Measurements from ENCODE around the gene PGAM5.
A peak's percentile ranks its signal among the peaks of the same experiment; 100 is the strongest.

Gene PGAM5

DNA sequence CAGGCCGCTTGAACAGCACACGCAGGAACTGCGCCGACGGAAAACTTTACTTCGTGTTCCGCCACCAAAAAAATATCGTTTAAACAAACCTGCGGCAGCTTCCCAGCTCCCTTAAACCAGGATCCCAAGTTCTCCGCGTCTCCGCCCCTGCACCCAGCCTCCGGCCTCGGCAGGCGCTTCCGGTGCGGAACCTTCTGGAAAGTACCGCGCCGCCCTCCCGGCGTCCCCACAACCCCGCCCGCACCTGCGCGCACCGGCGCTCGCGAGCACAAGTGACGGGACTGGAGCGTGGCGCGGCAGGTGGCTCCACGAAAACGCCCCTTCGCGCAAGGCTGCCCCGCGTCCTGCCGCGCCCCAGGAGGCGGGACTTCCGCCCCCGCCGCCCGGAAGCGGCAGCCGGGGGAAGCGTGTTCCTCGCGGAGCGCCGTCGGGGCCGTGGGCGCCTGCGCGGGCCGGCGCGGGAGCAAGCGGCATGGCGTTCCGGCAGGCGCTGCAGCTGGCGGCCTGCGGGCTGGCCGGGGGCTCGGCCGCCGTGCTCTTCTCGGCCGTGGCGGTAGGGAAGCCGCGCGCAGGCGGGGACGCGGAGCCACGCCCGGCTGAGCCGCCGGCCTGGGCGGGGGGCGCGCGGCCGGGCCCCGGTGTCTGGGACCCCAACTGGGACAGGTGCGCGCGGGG is at the start of gene PGAM5:
Gene PGAM5, plus strand, starts transcription at position 438 of the 675 bp plus-strand sequence. Its CDS starts 35 bp downstream, at position 473.
- DNase-seq = peak; percentile 88

DNA sequence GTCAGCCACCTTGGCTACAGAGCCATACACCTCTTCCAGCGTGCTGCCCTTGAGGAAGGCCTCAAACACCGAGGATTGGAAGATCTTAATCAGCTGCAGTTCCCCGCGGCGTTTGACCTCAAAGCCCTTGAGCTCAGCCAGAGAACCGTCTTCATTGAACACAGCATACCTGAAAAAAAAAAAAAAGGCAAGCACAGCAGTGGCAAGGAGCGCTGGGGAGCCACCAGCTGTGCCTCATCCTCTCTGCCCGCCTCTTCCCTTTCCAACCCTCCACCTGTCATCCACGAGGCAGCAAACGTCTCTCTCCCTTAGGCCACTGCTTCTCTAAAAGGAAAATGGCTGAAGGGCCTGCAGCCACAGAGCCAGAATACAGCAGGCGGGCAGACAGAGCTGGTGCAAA is 49.6 kb upstream of the PGAM5 start:
- DNase-seq = no peak

DNA sequence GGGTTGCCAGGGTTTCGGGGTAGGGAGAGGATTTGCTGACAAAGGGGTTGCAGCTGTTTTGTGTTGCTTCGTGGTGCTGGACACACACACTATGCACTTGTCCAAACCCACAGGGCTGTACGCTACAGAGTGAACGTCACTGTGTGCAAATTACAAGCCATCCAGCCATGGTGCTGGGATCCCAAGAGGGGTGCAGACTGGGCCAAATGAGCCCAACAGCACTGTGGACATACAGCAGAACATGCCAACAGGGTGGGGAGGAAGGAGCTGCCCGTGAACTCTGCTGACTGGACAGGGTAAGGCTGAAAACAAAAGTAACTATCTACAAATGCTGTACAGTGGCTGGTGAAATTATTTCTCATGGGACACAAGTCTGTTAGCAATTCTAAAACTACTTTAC is 48.7 kb upstream of the PGAM5 start:
- DNase-seq = no peak

DNA sequence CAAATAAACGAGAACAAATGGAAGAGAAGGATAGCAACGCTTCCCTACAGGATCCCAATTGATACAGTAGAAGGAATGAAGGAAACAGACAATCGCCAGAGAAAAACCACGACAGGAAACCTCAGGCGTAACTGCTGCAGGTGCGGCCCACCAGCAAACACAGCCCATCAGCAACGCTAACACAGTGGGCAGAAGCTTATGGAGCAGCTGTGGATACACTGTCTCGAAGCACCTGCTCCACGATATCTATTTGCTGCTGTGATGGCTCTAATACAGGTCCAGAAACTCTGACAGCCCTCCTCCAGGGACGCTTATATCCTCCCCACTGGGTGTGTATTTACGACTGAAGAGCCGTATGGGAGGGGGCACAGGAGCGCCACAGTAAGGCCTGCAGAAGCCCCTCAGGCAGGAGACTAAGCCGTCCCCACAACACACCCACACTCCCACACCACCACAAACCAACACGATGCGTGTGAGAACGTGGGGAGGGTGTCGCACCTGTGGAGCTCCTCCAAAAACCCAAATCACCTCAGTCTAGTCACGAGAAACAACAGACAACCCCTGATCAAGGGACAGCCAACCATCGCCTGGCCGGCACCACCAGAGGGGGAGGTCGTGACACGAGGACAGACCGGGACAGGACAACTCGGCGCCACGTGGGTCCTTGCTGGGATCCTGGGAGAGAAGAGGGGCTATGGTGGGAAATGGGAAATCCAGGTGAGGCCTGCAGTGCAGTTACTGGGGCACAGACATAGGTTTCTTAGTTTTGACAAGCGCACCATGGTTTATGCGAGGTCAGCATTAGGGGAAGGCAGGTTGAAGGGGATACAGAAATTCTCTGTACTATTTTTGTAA is 47.5 kb upstream of the PGAM5 start:
- DNase-seq = no peak

DNA sequence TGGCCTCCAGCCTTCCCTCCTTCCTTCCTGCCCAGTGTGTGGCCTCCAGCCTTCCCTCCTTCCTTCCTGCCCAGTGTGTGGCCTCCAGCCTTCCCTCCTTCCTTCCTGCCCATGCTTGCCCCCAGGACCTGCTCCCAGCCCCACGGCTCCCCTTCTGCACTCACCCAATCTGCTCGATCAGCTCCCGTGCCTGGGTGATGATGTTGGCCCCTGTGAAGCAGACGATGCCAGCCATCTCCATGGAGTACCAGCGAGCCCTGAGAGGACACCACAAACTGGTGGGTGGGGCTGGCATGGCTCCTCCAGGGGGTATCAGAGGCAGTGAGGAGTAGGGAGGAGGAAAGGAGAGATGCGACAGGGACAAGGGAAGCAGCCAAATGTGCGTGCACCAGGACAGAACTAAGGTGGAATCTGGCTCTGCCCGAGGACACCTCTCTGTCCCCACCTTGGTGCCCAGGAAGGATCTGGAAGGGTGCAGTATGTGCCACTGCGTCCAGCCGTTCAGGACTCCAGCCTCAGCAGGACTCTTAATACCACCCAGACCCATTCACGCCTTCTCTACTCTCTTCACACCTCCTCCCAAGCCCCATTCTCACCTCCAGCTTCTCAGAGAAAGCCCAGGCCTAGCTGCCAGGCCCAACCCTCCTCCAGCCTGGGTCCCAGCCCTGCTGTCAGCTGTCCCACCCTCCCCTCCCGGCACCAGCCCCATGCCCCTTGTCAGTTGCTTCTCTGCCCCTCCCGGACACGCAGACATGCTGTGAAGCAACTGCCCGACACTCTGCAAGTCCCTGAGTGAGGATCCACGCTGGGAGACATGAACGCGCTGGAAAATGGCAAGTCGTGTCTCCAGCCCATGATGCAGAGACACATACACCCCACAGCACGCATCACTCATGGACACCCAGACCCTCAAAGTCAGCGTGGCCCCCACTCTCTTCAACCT is 46.2 kb upstream of the PGAM5 start:
- no peak for DNase-seq

DNA sequence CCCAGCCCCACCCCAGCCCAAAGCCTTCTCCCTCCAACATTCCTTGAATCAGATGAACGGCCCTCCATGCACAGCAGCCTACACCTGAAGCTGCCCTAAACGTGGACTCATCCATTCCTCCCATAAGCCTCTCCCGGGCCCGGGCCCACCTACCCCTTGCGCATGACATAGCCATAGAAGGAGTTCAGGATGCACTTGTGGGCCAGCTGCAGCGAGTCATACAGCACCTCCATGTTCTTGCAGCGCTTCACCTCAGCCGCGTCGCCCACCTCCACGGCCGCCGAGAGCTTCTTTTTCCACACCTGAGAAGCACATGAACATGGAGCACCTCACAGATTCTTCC is 45.5 kb upstream of the PGAM5 start:
- no peak for DNase-seq

DNA sequence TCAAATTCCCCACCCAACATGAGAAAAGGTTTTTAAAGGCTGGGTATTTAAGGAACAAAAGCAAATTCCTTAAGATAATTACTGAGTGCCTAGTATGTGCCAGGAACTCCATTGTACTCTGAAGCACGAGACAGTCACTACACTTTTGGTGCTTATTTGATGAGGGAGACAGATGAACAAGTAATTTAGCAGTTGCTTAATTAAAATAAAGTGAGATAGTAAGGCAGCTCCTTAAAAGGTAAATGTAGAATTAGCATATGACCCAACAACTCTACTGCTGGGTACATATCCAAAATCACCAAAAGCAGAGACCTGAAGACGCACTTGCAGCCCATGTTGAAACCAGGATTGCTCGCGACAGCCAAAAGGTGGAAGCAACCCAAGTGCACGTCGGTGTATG is 44.8 kb upstream of the PGAM5 start:
- no peak for DNase-seq

DNA sequence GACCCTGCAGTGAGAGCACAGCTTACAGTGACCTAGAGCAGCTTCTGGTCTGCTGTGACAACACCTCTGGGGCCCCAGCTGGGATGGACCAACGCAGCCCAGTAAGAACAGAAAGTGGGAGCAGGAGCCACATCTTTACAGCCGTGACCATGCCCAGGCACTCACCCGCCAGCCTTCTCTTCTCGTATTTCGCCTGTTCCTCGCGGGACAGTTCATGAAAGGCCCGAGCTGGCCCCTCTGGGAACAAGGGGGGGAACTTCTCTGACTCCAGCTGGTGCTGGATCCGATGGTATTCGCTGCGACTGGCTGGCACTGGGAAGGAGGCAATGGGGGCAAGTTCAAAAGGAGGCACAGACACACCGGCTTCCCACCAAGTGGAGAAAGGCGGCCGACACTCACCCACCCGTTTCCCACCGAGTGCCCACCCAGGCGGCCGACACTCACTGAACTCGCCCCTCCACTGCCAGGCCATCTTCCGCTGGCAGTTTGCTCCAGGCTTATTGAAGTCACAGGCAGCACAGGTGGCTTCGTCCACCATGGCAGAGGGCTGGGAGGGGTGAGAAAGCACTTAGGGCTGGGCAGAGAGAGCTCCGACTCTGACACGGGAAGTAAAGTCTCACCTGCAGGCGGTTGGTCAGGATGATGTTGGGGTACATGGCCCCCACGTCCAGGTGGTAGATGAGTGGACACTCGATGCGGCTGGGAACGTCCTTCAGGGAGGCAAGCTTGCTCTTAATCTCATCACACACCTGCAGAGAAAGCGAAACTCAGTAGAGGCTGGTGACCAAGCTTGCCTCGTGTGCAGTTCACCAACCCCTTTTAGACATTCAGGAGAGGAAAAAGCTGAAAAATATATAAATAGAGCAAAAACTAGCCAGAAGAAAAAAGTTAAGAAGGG is 42.2 kb upstream of the PGAM5 start:
- DNase-seq = no peak

DNA sequence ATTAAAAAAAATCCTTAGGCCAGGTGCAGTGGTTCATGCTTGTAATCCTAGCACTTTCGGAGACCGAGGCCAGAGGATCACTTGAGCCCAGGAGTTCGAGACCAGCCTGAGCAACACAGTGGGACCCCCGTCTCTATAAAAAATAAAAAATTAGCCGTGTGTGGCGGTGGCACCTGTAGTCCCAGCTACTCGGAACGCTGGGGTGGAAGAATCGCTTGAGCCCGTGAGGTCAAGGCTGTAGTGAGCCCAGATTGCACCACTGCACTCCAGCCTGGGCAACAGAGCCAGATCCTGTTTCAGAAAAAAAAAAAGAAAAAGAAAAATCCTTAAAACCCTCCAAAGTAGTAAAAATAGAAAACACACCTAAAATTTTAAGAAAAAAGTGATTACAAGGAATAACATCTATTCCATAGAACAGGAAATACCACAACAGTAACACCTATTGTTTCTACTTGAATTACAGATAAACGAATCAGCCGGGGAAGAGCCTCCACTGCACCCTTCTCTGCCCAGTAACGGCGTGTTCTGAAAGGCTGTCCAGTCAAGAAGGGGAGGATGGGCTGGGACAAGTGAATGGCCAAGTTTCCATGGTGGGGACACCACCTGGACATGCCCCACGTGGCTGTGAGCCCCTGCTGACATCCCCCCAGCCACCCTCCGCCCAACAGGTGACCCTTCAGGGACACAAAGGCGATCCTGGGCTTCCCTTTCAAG is 41.3 kb upstream of the PGAM5 start:
- DNase-seq = no peak

DNA sequence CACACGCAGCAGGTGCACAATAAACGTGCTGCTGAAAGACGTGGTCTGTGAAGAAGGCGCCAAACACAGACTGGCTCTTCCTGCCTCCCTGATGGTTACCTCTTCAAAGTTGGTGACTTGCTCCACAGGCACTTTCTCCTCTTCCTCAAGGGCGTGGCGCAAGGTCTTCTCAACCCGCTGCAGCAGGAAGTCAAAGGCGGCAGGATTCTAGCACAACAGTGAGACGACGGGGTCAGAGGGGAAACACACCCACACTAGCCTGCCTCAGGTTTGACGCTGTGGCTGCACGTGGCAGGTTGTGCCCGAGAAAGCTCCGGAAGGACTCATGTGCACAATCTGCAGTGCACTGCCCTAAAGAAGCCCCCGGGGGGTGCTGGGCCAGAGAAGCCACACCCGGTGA is 38.5 kb upstream of the PGAM5 start:
- no peak for DNase-seq

DNA sequence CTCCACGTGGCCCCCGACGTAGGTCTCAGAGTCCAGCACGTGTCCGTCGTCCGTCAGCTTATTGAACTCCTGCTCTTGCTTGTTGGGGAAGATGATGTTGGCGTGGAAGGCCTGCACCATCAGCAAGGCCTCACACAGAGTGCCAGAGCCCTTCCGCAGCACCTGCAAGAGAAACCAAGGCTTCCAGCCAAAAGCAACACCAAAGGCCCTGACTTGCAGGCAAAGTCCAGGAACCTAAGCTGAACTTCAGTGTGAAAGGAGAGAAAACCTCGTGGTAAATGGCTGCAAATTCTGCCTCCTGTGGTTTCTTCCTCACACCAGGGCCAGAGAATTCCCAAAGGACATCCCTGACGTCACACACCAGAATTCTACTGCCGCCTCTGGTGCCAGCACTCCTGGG is 38.0 kb upstream of the PGAM5 start:
- no peak for DNase-seq

DNA sequence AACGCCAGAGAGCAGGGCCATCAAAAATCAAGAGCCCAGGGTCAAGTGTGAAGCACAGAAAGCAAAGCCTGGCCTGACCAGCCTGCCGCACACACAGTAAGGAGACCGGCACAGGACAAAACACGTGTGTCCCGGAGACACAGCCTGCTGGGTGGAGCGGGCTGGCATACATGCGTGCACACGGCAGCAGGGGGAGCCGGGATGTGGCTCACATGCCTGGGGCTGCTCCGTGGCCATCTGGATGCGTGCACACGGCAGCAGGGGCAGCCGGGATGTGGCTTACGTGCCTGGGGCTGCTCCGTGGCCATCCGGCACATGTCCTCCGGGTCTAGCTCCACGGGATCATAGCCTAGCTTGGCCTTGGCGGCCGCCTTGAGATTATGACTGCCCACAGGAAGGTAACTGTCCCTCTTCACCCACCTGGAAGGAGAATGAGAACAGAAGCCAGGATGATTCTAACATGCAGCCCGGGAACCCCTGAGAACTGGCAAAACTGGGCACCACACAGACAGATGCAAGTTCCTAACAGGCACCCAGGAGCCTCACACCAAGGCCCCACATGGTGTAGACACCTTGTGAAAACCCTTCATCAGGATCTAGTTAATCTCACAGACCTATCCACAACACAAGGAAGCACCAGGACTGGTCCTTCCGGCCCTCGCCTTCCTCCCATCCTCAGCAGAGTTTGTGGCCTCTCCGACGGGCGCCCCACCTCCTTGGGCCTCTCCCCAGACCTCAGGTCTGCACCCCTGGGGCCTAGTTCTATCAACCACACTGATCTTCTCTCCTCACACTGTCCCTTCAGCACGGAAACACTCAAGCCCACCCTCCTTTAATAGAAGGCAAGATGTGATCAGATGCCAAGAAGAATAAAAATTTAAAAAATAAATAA is 37.1 kb upstream of the PGAM5 start:
- no peak for DNase-seq

DNA sequence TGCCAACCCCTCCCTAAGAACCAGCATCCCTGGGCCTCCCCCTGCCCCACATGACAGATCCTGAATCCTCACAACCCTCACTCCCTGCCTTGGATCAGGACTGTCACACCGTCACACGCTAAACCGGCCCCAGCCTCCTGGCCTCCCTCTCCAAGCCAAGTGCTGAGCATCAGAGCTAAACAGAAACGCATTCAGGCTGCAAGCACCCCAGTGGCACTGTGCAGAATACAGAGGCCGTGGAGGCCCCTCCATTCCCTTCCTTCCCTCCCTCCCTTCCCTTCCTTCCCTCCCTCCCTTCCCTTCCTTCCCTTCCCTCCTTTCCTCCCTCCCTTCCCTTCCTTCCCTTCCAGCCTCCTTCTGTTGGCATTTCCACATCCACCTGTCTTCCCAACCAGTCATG is 36.1 kb upstream of the PGAM5 start:
- DNase-seq = no peak

DNA sequence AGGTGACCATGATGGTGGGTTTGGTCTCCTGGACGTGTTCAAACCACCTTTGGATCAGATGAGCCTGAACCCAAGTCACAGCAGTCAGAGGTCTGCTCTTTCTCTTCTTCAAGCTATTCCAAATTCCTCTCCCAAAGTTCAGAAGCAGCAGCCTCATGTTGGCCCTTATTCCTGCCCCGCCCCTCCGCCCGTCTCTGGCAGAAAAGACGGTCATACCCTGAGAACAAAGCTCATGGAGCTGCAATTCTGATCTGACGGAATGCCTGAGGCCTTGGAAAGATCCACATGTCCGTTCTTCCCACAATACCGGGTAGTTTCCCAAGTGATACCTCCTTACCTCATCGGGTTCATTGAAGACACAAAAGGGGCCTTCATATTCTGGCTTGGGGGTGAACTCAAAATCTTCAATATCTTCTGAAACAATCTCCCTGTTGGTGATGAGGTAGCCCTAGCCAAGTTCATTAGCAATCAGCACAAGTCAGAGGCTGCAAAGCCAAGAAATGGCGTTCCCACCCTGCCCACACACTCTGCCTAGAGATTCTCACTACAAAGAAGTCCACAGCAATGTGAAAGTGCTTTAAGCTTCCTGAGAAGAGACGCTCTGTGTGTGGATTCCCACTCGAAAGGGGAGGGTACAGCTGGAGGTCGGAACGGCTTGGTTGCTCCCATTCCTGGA is 34.7 kb upstream of the PGAM5 start:
- DNase-seq = no peak

DNA sequence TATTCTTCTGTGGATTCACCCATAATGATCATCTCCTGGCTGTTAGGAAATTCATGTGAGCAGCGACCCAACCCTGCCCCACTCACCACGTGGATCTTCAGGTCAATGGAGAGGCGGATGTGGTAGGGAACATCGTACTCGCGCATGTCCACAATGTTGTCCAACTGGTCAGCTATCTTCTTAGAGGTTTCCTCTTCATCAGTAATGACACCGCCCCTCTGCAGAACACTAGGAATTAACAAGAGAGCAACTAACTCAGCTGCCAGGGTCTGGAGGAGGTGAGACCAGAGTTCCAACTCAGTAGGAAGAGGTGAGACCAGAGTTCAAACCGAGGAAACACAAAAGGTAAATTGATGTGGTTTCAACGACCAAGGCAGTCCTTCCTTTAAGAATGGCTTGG is 33.1 kb upstream of the PGAM5 start:
- DNase-seq = no peak

DNA sequence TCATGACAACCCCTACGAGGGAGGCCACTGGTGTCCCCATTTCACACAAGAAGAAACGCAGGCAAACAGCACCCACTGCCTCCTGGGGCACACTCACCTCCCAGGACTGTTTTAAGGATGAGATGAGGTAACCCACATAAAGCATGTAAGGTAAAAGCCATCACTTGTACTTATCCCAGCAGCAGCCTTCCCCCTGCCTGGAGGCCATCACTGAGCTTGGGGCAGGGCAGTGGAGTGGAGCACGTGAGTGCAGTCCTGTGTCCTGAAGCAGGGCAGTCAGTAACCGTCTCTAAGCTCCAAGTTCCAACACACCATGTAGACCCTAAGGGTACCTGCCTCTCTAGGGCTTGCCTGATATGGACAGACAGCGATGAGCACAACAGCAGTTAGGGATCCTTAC is 25.2 kb upstream of the PGAM5 start:
- DNase-seq = no peak

DNA sequence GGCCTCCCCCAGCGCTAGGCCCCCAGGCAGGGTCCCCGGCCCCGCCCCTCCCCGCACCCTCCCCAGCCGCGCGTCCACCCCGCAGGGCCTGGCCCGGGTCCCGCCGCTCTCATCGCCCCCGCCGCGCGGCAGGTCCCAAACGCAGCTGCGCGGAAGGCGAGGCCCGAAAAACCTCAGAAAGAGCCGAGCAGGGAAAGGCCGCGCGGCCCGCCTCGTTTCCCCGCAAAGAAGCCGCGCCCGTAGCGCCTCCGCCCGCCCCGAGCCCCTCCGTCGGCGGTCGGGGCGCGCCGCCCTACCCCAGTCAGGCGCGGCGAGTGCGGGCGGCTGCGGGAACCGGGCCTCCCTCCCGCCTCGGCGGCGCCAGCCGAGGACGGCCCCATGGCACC is 23.8 kb upstream of the PGAM5 start:
- no peak for DNase-seq

DNA sequence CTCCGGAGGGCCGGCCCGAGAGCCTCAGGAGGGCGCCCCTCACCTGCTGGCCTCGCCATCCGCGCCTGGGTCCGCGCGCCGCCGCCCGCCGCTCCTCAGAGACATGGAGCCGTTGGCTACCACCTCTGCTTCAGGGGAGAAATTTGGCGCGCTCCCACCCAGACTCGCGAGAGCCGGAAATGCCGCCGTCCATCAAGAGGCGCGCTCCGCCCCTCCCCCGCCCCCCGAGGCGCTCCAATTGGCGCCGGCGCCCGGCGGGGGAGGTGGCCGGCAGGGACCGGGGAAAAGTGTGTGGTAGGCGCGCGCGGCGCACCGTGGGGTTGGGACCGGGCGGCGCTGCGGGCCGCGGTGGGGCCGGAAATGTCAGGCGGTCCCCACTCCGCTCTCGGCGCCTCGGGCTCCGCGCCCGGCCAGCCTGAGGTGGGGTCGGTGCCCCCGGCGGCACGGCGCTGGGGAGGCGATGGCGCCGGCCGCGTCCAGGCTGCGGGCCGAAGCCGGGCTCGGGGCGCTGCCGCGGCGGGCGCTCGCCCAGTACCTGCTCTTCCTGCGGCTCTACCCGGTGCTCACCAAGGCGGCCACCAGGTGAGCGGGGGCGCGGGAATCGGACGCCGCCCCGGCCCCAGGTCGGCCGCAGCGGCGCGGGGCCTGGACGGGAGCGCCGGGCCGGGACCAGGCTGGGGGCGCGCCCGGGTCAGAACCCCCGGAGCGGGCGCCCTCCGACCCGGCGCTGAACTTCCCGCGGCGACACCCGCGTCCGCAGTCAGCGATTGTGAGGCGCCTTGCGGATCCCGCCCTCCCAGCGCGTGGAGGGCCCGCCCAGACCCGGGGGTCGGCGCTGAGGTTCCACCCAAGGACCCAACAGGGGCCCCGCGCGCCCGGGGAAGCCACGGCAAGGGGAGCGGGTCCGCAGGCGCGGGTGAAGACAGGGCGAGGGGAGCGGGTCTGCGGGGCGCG is 23.2 kb upstream of the PGAM5 start, which contains the start of the genes POLE and PXMP2:
Gene POLE, minus strand, starts transcription at position 132 of the 954 bp plus-strand sequence. Its CDS starts 27 bp downstream, at position 105.
Gene PXMP2, plus strand, starts transcription at position 377 of the 954 bp plus-strand sequence. Its CDS starts 84 bp downstream, at position 461.
- peak; percentile 98 for DNase-seq

DNA sequence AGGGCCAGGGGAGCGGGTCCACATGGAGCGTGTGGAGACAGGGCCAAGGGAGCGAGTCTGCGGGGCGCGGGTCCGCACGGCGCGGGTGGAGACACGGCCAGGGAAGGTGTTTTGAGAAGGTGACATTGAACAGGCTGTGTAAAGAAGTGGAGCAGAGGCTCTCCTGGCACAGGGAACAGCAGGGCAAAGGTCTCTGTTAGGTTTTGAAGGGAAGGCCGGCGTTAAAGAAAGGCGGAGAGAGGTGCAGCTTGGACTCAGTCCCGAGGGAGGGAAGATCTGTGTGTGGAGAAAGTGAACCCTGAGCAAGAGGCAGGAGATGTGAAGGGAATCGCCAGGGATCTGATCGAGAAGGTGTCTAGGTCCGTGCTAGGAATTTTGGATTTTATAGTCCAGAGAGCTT is 21.4 kb upstream of the PGAM5 start:
- DNase-seq = peak; percentile 16

All from hematopoietic multipotent progenitor cell treated with erythropoietin and hydrocortisone succinate and interleukin-3 and kit ligand, for 6 days (in vitro differentiated cells).